ENCODE measurements around the gene PSMB10. TPM values are rescaled to one million over a fixed set of nuclear protein-coding genes. Genes with fewer than 3 reads are reported as not detected.
A peak's percentile ranks its signal among the peaks of the same experiment; 100 is the strongest.

Gene PSMB10
- total RNA-seq, 1 donor from 2014 or later = 16.4 TPM

GRCh38 chr16:67892375-67892774 lies 44.3 kb downstream of the PSMB10 start:
- DNase-seq = no peak

GRCh38 chr16:67888331-67888730 lies 48.3 kb downstream of the PSMB10 start:
- no peak for DNase-seq

- DNase-seq = no peak
Measured at GRCh38 chr16:67886387-67886786, 50.3 kb downstream of the PSMB10 start.

GRCh38 chr16:67885976-67886375 lies 50.7 kb downstream of the PSMB10 start:
- no peak for DNase-seq

- no peak for DNase-seq
Measured at GRCh38 chr16:67885545-67885944, 51.1 kb downstream of the PSMB10 start.

GRCh38 chr16:67884684-67885083 lies 52.0 kb downstream of the PSMB10 start, which contains the start of gene NRN1L:
Gene NRN1L (plus strand): TSS chr16:67884885. CDS start chr16:67884904, 19 bp downstream.
- peak; percentile 75 for DNase-seq

Small RNA genes within 50 kb of the gene (small RNA-seq; reads per million reads assigned to genes)
- not detected for gene NRN1L (ENCODE audit: low replicate concordance)

Other genes with a start within 250 kb of the PSMB10 start
- 14.1 TPM for gene GFOD2, start 217.5 kb downstream of the PSMB10 start, total RNA-seq
- 8.7 TPM for gene RANBP10, start 130.3 kb downstream of the PSMB10 start, total RNA-seq
- 0.59 TPM for gene TSNAXIP1, start 130.0 kb downstream of the PSMB10 start, total RNA-seq
- gene THAP11, start 94.5 kb downstream of the PSMB10 start, total RNA-seq = 21.7 TPM
- gene NUTF2, start 89.9 kb downstream of the PSMB10 start, total RNA-seq = 56.5 TPM
- gene CENPT, start 89.2 kb downstream of the PSMB10 start, total RNA-seq = 49.6 TPM
- gene EDC4, start 63.8 kb downstream of the PSMB10 start, total RNA-seq = 36.7 TPM
- gene NRN1L, start 52.0 kb downstream of the PSMB10 start, total RNA-seq = not detected
- 8.3 TPM for gene PSKH1, start 43.6 kb downstream of the PSMB10 start, total RNA-seq
- 0.49 TPM for gene CTRL, start 5.0 kb downstream of the PSMB10 start, total RNA-seq
- 7.6 TPM for gene LCAT, start 7.3 kb upstream of the PSMB10 start, total RNA-seq
- gene SLC12A4, start 31.8 kb upstream of the PSMB10 start, total RNA-seq = 38.1 TPM
- not detected for gene DPEP3, start 43.6 kb upstream of the PSMB10 start, total RNA-seq
- 1.8 TPM for gene DPEP2, start 62.6 kb upstream of the PSMB10 start, total RNA-seq
- gene DPEP2NB, start 79.1 kb upstream of the PSMB10 start, total RNA-seq = not detected
- gene DDX28, start 86.4 kb upstream of the PSMB10 start, total RNA-seq = 6.1 TPM
- 11.0 TPM for gene DUS2, start 86.4 kb upstream of the PSMB10 start, total RNA-seq
- gene NFATC3, start 148.5 kb upstream of the PSMB10 start, total RNA-seq = 21.5 TPM

Measured in skin of body (tissue), 3 donors.